Measurements from ENCODE around the gene VPS33B. TPM values are rescaled to one million over a fixed set of nuclear protein-coding genes. Genes with fewer than 3 reads are reported as not detected.

The VPS33B gene
- total RNA-seq, 1 experiment from 2014 or later = 18.4 TPM

GRCh38 chr15:90957791-90958190 is 64.6 kb downstream of the VPS33B start:
- Mint-ChIP-seq H3K36me3 (ENCODE audit: insufficient read depth, unreplicated experiment) (peaks cover 63% of the 10 kb centered on the region), H3K9me3 (ENCODE audit: low read depth, unreplicated experiment) (no peaks in the 10 kb centered on the region), H3K4me1 (ENCODE audit: low read depth, unreplicated experiment) (no peaks in the 10 kb centered on the region), H3K27ac (ENCODE audit: unreplicated experiment) (peak overlapping the region; percentile 39), H3K27me3 (ENCODE audit: unreplicated experiment) (no peaks in the 10 kb centered on the region), H3K4me3 (ENCODE audit: low read depth, unreplicated experiment) (peak overlapping the region; percentile 40)
- CTCF ChIA-PET = interaction anchor here (0.7 kb wide), 1 partner anchor 92 kb away, joined by 3 read pairs; no protein-coding TSS in a partner anchor
- intact Hi-C loops (cut with micrococcal nuclease; ENCODE audit: unreplicated experiment) = loop anchor here (5.0 to 10.0 kb wide), 2 partner anchors 75 to 317 kb away; no protein-coding TSS in a partner anchor
- DNase-seq = no peak
- no TSS peak for BruUV-seq (replicated peaks)
- no peak for TF ChIP-seq CTCF (IDR thresholded peaks at IDR 0.05; ENCODE audit: unreplicated experiment)

GRCh38 chr15:90957031-90957790 is 65.2 kb downstream of the VPS33B start:
- TF ChIP-seq CTCF (IDR thresholded peaks at IDR 0.05; ENCODE audit: unreplicated experiment) = no peak
- CTCF ChIA-PET = interaction anchor here (0.7 to 3.2 kb wide), 5 partner anchors 25 to 314 kb away, joined by 3 to 23 read pairs (median 4); partner anchors contain the start of genes HDDC3 and PRC1
- Mint-ChIP-seq H3K4me3 (ENCODE audit: low read depth, unreplicated experiment) (peak overlapping the region; percentile 40), H3K4me1 (ENCODE audit: low read depth, unreplicated experiment) (no peaks in the 10 kb centered on the region), H3K9me3 (ENCODE audit: low read depth, unreplicated experiment) (no peaks in the 10 kb centered on the region), H3K27ac (ENCODE audit: unreplicated experiment) (peak overlapping the region; percentile 39), H3K27me3 (ENCODE audit: unreplicated experiment) (no peaks in the 10 kb centered on the region), H3K36me3 (ENCODE audit: insufficient read depth, unreplicated experiment) (peaks cover 65% of the 10 kb centered on the region)
- intact Hi-C loops (cut with micrococcal nuclease; ENCODE audit: unreplicated experiment) = loop anchor here (5.0 to 10.0 kb wide), 2 partner anchors 75 to 318 kb away; no protein-coding TSS in a partner anchor
- DNase-seq = no peak
- BruUV-seq (replicated peaks) = no TSS peak

- Mint-ChIP-seq H3K4me3 (ENCODE audit: low read depth, unreplicated experiment) (peak overlapping the region; percentile 92), H3K36me3 (ENCODE audit: insufficient read depth, unreplicated experiment) (peaks cover 64% of the 10 kb centered on the region), H3K4me1 (ENCODE audit: low read depth, unreplicated experiment) (no peaks in the 10 kb centered on the region), H3K27ac (ENCODE audit: unreplicated experiment) (peak overlapping the region; percentile 78), H3K9me3 (ENCODE audit: low read depth, unreplicated experiment) (no peaks in the 10 kb centered on the region), H3K27me3 (ENCODE audit: unreplicated experiment) (no peaks in the 10 kb centered on the region)
- DNase-seq = peak; percentile 22
- peak; percentile 90 for TF ChIP-seq CTCF (IDR thresholded peaks at IDR 0.05; ENCODE audit: unreplicated experiment)
- no TSS peak for BruUV-seq (replicated peaks)
- CTCF ChIA-PET = interaction anchor here (0.7 to 3.2 kb wide), 7 partner anchors 24 to 316 kb away, joined by 3 to 23 read pairs (median 3); partner anchors contain the start of genes HDDC3 and PRC1
- intact Hi-C loops (cut with micrococcal nuclease; ENCODE audit: unreplicated experiment) = loop anchor here (5.0 to 10.0 kb wide), 2 partner anchors 76 to 318 kb away; no protein-coding TSS in a partner anchor
Observed at GRCh38 chr15:90956274-90957030, 65.9 kb downstream of the VPS33B start.

- H3K4me1 Mint-ChIP-seq (ENCODE audit: low read depth, unreplicated experiment) = no peaks in the 10 kb centered on the region
- DNase-seq = peak; percentile 30
- H3K27me3 Mint-ChIP-seq (ENCODE audit: unreplicated experiment) = no peaks in the 10 kb centered on the region
- TF ChIP-seq CTCF (IDR thresholded peaks at IDR 0.05; ENCODE audit: unreplicated experiment) = no peak
- peak overlapping the region; percentile 78 for H3K27ac Mint-ChIP-seq (ENCODE audit: unreplicated experiment)
- peaks cover 59% of the 10 kb centered on the region for H3K36me3 Mint-ChIP-seq (ENCODE audit: insufficient read depth, unreplicated experiment)
- CTCF ChIA-PET = interaction anchor here (0.7 to 3.2 kb wide), 8 partner anchors 21 to 317 kb away, joined by 3 to 23 read pairs (median 4); partner anchors contain the start of genes HDDC3, PRC1 and UNC45A
- TSS peak; percentile 56 for BruUV-seq (replicated peaks)
- H3K9me3 Mint-ChIP-seq (ENCODE audit: low read depth, unreplicated experiment) = no peaks in the 10 kb centered on the region
- intact Hi-C loops (cut with micrococcal nuclease; ENCODE audit: unreplicated experiment) = loop anchor here (5.0 to 10.0 kb wide), 2 partner anchors 77 to 319 kb away; no protein-coding TSS in a partner anchor
- H3K4me3 Mint-ChIP-seq (ENCODE audit: low read depth, unreplicated experiment) = peak overlapping the region; percentile 92
Observed at GRCh38 chr15:90955624-90956273, 66.6 kb downstream of the VPS33B start.

Measured in Calu3 (cell line).